GM18502 (cell line): ENCODE results near the gene CRYBG2.
"Not testable (repeated sequence)": the region's sequence is repeated elsewhere in the genome, so short reads cannot be mapped to it uniquely, and the experiment has no call there.

Experiments
- ATAC-seq: cut with Tn5 transposase; IDR thresholded peaks from one replicate; pipeline ENCODE4 v1.9.1; 2021; ENCODE audit warnings: mild to moderate bottlenecking; ENCODE audit not compliant: unreplicated experiment, poor library complexity

CRYBG2 gene, protein sequence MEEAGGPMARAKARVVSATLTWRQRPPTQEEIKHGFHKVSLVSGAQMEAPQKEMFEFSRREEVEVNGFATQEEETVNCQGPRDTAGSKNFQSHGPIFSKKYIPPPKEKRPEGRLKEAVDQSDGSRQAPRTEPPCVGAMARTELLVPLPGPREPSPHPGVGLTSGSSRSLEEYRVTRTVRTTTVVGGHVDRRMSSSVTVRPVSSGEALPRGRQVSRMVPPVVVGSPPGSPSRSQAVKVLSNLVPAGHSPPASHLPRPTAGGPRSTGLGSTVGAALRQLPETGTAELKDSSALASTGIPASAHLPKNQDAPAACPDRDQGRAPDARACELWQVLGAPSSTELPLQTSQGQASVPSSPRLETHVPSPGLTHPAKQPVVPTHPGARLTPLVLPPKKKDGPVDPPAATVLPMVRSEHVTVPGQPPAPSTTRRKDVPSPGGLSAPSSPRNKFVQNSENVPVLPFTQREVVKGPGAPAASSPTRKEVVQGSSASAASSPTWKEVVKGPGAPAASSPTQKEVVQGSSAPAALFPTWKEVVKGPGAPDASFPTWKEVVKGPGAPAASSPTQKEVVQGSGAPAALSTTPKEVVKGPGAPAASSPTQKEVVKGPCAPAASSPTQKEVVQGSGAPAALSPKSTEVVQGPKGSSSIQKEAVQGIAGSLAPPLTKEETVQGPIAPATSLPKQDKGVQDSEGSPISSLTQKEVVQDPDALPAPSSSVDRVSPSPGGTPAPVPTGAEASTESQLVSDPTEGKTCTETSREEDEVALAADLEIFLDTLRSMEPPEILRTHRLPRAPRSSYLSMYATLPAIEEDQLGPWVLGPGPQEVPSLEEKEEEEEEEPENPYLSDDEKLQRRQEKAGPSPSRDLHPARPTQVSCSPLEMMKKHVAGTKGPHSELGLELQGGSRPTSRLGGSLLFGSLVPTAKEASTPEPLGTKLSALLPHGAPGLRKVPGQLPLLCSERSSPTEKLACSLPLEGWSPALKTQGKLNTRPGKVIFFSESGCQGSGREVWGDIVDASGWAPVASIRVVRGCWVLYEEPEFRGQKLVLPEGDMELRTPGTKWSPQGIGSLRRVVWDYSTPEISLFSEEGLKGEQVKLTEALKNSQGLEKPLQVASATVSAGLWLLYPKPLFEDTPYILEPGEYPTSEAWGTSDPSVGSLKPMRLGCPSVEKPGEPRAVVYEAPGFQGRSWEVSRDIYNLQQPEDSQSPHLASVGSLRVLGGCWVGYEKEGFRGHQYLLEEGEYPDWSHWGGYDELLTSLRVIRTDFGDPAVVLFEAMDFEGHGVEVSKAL (N-terminal part only)

DNA sequence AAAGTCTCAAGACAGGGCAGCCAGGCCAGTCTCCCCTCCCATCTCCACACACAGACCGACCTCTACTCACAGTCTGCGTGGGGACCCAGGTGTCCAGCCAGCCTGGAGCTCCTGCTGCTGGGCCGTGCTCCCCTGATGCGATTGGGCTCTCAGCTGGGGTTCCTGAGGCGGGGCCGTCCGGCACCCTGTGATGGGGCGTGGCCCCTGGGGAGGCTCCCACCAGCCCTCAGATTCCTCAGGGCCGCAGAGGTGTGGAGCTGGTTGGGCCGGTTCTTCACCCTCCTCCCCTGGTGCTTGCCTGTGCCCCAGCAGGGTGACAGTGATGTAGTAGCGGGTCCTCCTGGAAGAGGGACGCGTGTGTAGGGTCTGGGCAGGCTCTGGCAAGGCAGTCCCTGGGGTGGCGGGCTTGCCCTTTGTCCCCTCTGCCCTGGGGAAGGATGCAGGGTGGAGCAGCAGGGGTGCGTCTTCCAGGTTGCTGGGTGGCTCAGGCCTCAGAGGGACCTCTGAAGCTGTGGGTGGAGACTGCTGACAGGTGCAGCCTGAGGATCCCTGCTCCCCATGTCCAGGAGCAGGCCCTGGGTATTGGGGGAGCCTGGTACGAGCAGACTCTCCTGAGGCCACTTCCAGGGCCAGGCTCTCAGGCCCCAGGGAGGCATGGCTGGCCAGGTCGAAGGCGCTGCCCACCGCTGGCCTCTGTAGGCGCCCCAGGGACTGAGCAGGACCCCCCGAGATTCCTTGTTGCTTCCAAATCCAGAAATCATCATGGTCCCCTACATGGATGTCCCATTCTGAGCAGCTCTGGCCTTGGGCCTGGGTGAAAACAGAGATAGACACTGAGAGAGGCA, at the start of gene CRYBG2:
TSS of gene CRYBG2 (minus strand) at position 155 of the 845 bp plus-strand sequence. CDS start 7,473 bp downstream, outside the sequence.
- ATAC-seq = no peak

DNA sequence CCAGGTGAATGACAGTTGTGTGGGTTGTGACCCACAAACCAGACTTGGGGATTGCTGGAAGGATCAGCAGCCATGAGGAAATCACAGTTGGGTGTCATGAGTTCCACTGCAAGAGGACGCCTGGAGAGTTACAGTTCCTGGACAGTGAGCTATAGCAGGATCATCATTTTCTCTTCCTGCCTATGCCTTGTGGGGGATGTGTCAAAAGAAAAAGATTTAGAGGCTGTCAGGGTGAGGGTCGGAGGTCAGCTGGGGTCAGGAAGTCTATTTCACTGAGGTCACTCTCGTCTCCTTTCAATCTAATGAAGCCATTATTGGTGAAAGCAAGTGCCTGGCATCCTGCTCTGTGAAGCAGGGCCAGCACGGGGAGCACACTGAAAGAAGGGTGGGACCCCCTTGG, 49.7 kb upstream of the CRYBG2 start:
- ATAC-seq = no peak

DNA sequence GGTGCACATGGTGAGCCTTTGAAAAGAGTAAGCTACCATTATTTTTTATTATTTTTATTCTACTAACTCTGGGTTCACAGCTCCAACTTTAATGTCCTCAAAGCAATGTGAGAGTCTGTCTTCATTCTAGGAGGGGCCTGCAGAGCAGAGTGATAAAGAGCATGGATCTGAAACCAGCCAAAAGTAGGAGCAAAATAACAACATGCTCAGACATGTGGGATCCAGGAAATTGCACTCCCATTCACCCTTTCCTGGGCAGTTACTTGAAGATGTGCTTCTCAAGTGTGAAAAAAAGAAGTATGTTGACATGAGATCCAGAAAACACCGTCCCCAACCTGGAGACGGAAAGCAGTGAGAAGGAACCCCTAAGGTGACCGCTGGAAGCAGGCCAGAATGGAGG, 48.0 kb upstream of the CRYBG2 start:
- ATAC-seq = no peak

DNA sequence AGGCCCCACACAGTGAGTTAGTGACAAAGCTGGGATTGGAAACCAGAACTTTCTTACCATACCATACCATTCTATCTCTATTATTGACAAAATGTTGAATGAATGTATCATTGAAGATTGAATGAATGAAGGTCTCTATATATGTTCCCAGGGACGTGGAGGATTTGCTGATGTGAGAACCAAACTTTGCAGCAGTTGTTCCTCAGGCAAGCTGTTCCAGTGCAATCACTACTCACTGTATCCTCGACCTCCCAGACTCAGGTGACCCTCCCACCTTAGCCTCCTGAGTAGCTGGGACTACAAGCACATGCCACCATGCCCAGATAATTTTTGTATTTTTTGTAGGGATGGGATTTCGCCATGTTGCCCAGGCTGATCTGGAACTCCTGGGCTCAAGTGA, 45.1 kb upstream of the CRYBG2 start:
- no peak for ATAC-seq

DNA sequence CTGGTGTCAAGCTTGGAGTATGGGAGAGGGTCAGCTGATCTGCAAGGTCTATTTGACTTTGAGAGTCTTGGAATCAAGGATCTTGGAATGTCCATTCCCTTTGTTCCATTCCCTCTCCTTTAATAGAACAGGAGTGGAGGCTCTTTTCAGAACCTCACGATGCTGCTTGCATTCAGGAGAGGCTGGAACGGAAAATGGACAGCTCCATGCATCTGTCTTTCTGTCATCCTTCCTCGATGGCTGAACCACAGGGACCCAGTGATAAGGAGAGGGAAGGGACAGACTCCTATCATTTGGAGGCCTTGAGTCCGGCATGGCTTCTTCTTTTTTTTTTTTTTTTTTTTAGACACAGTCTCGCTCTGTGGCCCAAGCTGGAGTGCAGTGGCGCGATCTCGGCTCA, 41.8 kb upstream of the CRYBG2 start:
- ATAC-seq = no peak

DNA sequence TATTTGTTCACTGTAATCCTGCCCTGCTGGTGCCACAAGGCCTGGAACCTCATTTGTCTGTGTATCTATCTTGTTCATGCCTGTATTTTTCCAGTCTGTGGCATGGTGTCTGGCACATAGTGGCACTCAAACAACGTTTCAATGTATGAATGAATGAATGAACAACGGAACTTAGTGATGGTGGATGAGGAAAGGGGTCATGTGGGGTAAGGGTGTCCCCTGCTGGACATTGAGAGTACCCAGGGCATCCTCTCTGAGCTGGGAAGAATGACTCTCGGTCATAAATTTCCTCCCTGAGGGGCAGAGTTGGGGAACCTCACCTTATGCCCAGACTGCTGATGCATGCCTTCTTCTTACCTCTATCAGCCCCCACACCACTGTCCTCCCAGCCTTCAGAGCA, 37.5 kb upstream of the CRYBG2 start:
- ATAC-seq = no peak

DNA sequence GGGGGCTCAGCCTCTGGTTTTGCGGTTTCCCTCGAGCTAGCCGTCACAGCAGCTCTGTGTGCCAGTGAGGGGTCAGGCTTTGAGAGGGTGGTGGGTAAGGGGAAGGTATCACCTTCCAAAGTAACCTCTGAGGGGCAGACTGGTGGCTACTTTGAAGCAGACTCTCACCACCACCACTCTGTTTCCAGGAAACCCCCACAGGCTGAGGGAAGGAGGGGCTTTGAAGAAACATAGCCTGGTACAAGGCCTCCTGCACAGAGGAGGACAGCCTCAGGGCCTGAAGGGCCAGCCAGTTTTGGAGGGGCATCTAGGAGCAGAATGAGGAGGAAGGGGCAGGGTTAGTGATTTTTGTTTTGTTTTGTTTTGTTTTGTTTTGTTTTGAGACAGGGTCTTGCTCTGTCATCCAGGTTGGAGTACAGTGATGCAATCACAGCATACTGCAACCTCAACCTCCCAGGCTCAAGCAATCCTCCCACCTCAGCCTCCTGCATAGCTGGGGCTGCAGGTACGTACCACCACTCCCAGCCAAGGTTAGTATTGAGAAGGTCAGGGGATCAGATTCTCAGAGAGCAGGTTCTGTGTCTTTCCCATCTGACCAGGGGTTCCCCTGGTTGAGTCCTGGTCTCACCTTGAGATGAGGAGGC, 35.8 kb upstream of the CRYBG2 start:
- ATAC-seq = no peak

DNA sequence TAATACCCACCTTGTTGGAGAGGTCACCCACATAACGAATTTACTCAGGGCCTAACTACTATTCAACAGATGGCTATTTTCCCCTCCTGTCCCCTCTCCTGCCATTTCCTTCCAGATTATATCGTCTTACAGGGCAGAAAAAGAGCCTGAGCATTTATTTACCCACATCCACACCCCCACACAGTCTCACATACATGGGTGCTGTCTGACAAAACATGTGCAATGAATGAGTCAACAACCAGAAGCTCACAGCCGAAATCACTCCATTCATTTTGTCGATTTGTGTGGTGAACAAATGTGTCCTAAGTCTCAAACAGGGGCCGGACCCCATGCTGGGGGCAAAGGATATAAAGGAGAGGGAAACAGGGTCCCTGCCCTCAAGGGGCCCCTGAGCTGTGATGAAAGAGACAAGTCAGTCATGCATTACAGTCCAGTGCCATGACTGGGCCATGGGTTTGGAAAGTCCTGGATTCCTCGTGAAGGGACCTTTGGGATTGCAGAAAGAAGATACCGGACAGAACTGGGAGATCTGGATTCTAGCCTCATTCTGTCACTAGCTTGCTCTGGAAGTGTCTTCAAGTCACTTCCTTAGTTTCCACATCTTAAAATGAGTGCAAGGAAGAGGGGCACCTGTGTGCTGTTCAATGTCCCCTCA, 35.0 kb upstream of the CRYBG2 start:
- ATAC-seq = no peak

DNA sequence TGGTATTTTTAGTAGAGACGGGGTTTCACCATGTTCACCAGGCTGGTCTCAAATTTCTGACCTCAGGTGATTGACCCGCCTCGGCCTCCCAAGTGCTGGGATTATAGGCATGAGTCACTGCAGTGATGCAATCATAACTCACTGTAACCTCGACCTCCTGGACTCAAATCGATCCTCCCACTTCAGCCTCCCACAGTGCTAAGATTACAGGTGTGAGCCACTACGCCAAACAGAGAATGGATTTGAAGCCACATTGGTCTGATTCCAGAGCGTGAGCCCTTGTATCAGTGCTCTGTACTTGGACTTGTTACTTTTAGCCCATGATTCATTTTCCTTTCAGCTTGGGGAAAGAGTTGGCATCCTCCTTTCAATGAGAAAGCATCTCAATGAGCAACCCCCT, 33.5 kb upstream of the CRYBG2 start:
- no peak for ATAC-seq

DNA sequence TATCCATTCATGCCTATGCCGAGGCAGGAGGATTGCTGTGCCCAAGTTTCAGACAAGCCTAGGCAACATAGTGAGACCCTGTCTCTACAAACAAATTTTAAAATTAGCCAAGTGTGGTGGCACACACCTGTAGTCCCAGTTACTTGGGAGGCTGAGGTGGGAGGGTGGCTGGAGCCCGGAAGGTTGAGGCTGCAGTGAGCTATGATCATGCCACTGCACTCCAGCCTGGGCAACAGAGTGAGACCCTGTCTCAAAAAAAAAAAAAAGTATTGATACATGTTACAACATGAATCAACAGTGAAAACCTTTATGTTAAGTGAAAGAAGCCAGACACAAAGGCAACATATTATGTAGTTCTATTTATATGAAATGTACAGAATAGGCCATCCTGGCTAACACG, 31.1 kb upstream of the CRYBG2 start:
- ATAC-seq = not testable (repeated sequence)

DNA sequence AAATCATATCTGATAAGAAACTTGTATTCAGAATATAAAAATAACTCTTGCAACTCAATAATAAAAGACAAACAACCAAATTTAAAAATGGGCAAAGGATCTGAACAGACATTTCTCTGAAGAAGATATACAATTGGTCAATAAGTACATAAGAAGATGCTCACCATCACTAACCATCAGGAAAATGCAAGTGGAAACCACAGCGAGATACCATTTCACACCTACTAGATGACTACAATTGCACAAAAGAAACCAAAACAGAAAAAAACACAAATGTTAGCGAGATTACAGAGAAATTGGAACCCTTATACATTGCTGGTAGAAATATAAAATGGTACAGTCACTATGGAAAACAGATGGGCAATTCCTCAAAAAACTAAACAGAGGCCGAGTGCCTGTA, 30.1 kb upstream of the CRYBG2 start:
- ATAC-seq = no peak

DNA sequence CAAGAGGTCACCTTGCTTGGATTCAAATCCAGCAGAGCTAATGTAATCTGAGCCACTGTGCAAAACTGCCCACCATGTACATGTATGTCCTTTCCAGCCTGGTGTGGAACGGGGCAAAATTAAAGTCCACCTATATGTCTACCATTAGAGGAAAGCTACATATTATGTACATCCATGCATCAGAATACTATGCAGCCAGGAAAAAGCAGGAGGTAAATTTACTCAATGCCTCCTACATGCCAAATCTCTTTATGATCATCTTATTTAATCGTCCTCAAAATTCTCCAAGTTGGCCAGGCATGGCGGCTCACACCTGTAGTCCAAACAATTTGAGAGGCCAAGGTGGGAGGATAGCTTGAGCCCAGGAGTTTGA, 24.9 kb upstream of the CRYBG2 start:
- ATAC-seq = no peak

DNA sequence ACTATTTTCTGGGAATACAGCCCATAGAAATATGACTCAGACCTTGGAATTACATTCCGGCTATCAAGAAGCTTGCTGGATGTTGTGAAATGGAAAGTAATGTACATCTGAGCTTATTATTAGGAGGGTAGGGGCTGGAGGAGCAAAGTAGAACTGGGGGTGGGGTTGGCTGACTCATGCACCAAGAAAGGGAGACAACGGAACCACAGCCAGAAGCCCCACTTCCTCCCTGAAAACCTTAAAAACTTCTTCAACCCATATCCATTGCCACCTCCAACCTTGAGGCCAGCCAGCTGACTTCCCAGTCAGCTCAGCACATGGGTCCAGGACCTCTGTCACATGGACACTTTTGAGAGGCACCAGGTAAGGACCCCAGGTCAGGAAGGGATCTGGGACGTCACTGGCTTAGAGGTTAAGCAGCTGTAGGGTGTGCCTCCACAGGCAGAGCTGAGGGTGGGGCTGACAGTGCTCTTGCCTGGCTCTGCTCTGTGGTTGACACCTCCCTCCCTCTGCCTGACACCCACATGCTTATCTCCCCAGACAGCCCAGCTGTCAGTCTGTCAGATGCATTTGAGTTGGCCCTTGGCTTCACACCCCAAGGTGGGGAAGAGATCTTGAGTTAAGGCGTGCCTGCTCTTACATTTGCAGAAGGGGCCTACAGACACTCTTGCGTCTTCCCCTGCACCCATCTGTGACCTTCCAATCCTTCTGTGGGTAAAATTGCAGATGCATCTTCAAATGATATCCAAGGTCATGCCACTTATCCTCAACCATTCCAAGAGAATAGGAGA, 24.4 kb upstream of the CRYBG2 start:
- ATAC-seq = peak; percentile 78

DNA sequence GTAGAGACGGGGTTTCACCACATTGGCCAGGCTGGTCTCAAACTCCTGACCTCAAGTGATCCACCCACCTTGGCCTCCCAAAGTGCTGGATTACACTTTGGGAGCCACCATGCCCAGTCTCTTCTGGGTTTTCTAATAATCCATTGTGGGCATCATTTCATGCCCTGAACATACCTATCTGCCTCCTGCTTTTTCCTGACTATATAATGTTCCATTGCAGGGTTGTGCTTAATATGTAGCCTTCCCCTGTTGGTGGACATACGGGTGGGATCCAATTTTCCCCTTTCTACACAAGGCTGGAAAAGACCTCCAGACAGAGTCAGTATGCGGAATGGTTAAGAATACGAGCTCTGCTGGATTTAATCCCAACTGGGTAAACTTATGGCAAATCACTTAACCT, 22.1 kb upstream of the CRYBG2 start:
- no peak for ATAC-seq

DNA sequence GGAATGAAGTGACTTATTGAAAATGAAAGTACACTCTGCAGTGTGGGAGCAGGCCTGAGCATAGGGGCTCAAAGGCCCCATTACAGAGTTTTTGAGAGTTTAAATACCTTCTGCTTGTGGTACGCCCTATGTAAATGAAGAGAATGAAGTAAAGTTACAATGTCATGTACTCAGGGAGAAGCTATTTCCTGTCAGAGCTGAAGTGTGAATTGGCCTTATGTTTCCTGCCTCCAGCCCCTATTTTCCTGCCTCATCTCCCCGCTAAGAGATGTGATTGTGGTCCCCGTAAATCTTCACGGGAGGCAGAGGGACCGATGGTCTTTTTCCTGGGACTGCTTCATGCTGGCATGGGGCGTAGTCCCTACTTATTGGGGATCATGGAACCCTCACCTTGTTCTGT, 21.2 kb upstream of the CRYBG2 start:
- ATAC-seq = no peak

DNA sequence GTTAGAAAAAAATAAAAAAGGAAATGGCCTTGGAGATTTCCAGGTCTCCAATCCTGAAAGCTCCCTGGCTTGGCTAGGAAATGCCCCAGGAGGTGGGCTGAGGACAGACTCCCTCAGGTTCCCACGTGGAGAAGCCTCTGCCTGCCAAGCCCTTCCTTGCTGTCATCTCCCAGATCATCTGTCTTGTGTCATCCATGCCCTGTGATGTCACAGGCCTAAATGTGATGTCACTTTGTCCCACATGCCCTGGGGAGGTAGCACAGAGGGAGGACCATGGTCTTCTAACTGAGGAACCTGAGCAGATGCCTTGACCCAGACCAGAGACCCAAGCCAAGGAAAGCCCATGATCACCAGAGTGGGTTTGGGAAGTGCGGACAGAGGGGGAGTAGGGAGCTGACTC, 20.4 kb upstream of the CRYBG2 start:
- not testable (repeated sequence) for ATAC-seq

DNA sequence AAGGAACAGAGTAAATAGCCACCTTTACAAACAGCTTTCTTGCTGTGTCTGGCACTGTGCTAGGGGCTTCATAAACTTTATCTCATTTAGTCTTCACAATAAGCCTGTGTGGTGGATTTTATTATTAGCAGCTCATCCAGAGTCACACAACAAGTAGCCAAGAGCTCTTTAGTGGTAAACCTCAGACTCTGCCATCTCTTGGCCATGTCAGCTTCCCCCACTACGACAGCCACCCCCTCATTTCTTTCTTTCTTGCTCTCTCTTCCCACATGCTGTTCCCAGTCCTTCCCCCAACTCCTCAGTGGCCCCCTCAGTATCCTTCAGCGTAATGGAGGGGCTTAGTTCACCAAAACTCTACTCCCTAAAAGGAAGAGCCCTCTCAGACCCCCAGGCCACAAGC, 19.9 kb upstream of the CRYBG2 start:
- no peak for ATAC-seq

DNA sequence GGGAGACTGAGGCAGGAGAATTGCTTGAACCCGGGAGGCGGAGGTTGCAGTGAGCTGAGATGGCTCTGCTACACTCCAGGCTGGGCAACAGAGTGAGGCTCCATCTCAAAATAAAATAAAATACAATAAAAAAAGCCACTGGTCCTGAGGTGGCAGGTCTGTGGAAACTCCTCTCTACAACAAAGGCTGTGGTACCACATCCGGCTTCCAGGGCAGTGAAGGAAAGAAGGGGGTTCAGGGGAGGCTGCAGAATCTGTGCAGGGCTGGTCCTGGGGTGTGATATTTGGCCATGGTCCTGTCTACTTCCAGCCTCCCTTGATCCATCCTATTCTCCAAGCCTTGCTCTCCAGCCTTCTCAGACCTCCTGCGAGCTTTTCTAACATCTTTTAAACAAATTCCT, 19.4 kb upstream of the CRYBG2 start:
- ATAC-seq = no peak
